Activated CD8-positive, alpha-beta memory T cell treated with anti-CD3 and anti-CD28 coated beads for 24 hours (primary cell): Measurements from ENCODE around the gene MFGE8.
"Not testable (repeated sequence)": the region's sequence is repeated elsewhere in the genome, so short reads cannot be mapped to it uniquely, and the experiment has no call there.

Experiments
- DNase-seq: peaks from one replicate; pipeline ENCODE4 v3.0.0-alpha.2; 2020

The MFGE8 gene, protein sequence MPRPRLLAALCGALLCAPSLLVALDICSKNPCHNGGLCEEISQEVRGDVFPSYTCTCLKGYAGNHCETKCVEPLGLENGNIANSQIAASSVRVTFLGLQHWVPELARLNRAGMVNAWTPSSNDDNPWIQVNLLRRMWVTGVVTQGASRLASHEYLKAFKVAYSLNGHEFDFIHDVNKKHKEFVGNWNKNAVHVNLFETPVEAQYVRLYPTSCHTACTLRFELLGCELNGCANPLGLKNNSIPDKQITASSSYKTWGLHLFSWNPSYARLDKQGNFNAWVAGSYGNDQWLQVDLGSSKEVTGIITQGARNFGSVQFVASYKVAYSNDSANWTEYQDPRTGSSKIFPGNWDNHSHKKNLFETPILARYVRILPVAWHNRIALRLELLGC

GRCh38 chr15:88913017-88913849 is at the start of gene MFGE8:
TSS of gene MFGE8 (minus strand) at chr15:88913379. CDS start at chr15:88913319, 60 bp downstream.
- peak; percentile 89 for DNase-seq

DNA sequence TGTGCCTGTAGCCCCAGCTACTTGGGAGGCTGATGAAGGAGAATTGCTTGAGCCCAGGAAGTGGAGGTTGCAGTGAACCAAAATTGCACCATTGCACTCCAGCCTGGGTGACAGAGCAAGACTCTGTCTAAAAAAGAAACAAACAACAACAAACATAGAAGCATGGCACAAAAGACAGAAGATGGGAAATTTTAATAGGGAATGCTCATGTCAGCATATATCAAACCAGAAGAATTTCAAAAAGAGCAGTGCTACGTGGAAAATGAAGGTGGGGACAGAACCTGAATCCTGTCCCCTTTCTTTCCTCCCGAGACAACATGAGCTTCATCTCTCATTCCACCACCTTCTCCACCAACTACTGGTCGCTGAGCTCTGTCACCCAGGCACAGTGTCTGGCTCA is 46.3 kb upstream of the MFGE8 start:
- no peak for DNase-seq

DNA sequence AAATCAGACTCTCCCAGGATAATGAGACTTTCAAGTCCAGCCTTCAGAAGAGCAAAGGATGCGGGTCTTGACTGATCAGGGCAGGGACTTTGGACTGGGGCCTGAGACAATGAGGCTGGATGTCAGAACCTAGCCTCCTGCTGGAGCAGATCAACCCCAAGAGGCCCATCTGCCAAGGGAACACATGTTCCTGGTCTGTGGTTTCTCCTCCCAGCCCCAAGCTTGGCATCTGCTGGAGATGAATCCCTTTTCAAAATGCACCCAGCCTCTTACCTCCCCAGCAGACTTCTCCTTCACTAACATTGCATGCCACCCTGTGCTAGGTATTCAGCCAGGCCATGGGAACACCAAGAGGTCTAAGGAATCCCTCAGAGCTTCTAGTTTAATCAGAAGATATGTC is 43.7 kb upstream of the MFGE8 start:
- no peak for DNase-seq

DNA sequence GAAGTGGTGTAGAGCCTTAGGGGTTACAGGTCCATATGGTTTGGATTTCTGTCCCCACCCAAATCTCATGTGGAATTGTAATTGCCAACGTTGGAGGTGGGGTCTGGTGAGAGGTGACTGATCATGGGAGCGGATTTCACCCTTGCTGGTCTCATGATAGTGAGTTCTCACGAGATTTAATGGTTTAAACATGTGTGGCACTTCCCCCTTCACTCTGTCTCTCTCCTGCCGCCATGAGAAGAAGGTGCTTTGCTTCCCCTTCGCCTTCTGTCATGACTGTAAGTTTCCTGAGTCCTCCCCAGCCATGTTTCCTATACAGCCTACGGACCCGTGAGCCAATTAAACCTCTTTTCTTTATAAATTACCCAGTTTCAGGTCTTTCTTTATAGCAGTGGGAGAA is 43.1 kb upstream of the MFGE8 start:
- DNase-seq, result no peak

GRCh38 chr15:88954431-88955277 is 41.5 kb upstream of the MFGE8 start:
- DNase-seq, result no peak

GRCh38 chr15:88950600-88951160 is 37.5 kb upstream of the MFGE8 start:
- DNase-seq, result no peak

DNA sequence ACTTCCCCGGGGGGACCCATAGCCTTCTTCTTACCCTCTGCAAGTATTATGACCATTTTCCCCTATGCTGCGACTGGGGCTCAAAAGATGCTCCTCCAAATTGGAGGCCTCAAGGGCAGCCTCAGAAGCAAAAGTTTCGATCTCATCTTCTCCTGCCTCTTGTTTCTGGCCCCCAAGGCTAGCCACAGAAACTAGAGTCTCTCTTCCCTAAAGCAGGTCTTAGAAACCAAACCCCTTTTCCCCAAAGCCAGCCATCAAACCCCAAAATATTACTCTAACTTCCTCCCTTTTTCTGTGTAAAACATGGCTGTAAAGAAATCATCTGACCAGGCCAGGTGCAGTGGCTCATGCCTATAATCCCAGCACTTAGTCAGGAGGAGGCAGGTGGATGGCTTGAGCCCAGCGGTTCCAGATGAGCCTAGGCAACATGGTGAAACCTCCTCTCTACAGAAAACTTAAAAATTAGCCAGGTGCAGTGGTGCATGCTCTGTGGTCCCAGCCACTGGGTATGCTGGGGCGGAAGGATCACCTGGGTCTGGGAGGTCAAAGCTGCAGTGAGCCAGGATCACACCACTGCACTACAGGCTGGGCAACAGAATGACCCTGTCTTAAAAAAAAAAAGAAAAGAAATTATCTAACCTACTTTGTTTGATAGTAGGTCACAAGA is 36.7 kb upstream of the MFGE8 start:
- no peak for DNase-seq

DNA sequence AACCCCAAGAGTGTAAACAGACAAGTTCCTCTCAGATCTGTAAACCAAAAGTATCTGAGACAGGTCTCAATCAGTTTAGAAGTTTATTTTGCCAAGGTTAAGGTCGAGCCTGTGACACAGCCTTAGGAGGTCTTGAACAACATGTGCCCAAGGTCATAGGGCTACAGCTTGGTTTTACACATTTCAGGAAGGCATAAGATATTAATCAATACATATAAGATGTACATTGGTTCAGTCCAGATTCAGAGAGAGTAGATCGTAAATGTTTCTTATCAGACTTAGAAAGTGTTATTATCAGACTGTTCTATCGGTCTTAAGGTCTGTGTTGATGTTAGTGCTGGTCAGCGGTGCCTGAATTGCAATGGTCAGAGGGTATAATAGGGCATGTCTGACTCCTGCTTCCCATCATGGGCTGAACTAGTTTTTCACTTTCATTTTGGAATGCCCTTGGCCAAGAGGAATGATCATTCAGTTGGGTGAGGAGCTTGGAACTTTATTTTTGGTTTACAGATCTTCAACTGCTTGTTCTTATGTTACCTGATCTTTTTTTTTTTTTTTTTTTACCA is 27.0 kb upstream of the MFGE8 start:
- no peak for DNase-seq

GRCh38 chr15:88939486-88939806 is 26.3 kb upstream of the MFGE8 start:
- no peak for DNase-seq

GRCh38 chr15:88938802-88939485 is 25.8 kb upstream of the MFGE8 start:
- DNase-seq, result no peak

GRCh38 chr15:88934449-88934848 is 21.3 kb upstream of the MFGE8 start:
- not testable (repeated sequence) for DNase-seq

DNA sequence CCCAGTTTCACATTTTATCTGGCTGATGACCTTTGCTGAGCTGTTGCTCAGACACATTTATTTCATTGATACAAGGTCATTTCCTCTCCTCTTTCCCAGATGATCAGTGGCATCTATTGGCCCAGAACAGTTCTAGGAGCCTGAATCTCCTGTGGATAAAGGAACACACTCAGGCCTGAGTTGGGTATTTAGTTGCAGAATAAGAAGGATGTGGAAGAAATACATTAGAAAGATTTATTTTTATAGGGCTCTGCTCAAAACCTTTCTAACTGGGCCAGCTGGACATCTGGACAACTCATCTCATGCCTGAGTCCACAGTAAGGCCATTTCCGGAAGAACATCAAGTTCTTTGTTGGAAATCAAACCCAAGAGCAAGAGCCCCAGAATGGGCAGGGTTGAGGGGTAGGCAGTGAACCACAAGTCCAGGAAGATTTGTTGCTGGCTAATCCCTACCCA is 19.7 kb upstream of the MFGE8 start:
- no peak for DNase-seq

DNA sequence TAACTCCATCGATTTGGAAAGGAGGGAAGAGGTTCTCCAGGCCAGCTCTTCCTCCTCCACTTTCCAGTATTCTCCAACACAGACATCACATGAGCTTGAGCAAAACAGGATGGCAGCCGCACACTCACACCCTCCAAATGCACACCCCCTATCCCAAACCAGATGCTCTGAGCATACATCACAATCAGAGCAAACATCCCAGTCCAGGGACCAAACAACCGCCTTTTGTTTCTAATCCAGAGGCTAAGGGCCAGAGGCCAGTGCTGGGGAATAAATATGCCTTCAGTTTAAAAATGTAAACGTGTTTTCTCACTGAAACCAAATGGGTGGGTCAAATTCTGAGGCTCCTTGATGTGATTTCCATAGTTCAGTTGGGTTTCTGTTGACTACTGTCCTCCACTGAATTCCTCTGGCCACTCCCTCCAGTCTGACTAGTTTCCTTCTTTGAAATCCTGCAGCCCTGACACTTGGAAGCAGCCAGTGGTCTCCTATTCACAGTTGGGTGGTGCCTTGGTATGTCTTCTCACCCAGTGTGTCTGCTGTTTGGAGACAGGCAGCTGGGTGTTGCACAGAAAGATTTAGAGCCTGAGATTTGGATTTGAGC is 19.2 kb upstream of the MFGE8 start:
- DNase-seq, result no peak

GRCh38 chr15:88930579-88930978 is 17.4 kb upstream of the MFGE8 start:
- DNase-seq, result no peak

DNA sequence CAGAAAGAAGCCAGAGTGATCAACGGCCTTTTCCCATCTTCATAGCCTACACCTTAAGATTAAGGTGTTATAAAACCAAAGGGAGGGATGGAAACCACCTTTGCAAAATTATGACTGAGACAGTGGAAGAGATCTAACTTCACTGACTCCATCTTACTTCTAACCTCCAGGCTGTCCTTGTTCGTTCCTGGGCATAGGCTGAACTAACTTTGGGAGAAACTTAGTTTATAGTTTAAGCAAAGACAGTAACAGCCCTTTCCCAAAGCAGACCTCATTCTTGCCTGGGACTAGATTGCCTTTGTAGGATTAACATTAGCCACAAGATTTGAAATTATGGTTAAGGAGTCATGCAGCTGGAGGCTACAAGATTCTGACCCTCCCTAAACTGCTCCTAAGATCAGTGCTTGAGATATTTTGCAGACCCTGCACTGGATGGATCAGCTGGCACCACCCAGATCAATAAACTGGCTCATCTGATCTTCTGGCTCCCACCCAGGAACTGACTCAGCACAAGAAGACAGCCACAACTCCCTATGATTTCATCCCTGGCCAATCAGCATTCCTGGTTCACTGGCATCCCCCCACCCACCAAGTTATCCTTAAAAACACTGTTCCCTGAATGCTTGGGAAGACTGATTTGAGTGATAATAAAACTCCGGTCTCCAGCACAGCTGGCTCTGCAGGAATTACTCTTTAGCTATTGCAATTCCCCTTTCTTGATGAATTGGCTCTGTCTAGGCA is 16.3 kb upstream of the MFGE8 start:
- DNase-seq, result not testable (repeated sequence)

GRCh38 chr15:88928192-88928591 is 15.0 kb upstream of the MFGE8 start:
- DNase-seq, result not testable (repeated sequence)

DNA sequence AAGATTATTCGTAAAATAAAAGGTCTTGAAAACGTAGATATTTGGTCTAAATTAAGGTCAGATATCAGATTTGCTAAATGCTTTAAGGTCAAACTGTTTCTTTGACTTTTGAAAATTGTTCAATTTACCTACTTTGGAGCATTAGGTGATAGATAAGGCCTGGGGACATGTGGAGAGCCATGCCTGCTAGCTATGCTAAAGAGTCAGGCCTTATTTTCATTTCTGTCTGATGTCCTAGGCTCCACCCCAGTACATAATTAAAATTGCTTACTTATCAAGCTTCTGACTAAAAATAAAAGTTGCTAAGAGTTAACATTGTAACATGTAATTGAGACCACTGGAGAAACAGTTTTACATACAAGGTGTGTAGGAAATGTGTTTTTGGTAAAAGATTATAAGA is 12.5 kb upstream of the MFGE8 start:
- not testable (repeated sequence) for DNase-seq

GRCh38 chr15:88920892-88921435 is 7.8 kb upstream of the MFGE8 start:
- DNase-seq, result not testable (repeated sequence)

GRCh38 chr15:88920186-88920891 is 7.2 kb upstream of the MFGE8 start:
- no peak for DNase-seq
